HepG2 (cell line): ENCODE results near the gene MNT. TPM values are rescaled to one million over a fixed set of nuclear protein-coding genes. Genes with fewer than 3 reads are reported as not detected.
A peak's percentile ranks its signal among the peaks of the same experiment; 100 is the strongest.

ENCODE experiments used
- ATAC-seq: fragments of 200-7000 bp; cut with Tn5 transposase; 3 replicates; pipeline ENCODE4 v1.9.1; 2020; ENCODE audit warnings: mild to moderate bottlenecking, moderate library complexity
- BruUV-seq: library from RNA; stranded (reverse); fragments of 400-500 nt; replicated peaks from 2 replicates; lab custom pipeline; 2021; lab: Mats Ljungman, UMichigan
- CTCF ChIA-PET: fragments of 300-600 bp; formaldehyde crosslinking; extraction: SDS; loops from one replicate; lab custom pipeline; 2021; ENCODE audit warnings: low total read pairs, inconsistent platforms, low intra/inter-chr PET ratio; lab: Yijun Ruan, JAX
- POLR2A ChIA-PET: fragments of 350-600 bp; sonication (Branson Sonifier 250); formaldehyde crosslinking; loops from one replicate; lab custom pipeline; 2020; ENCODE audit warnings: antibody characterized with exemption, inconsistent platforms; lab: Yijun Ruan, JAX
- DNase-seq: peaks from one replicate; pipeline ENCODE4 v3.0.0-alpha.2; 2015; ENCODE audit warnings: low spot score
- FAIRE-seq: peaks from 3 replicates; lab custom pipeline; 2011; peaks lifted over from hg19 to GRCh38; lab: Jason Lieb, UNC
- H2AFZ ChIP-seq: one replicate; pipeline ENCODE4 v1.6.1; 2011; ENCODE audit warnings: low read length, inconsistent platforms
- H3K27ac ChIP-seq: fragments of 300-600 bp; 3 replicates; pipeline ENCODE4 v1.8.0; 2011; ENCODE audit warnings: mixed run types, mild to moderate bottlenecking, mixed read lengths, low read length, inconsistent platforms; ENCODE audit not compliant: insufficient read depth; ENCODE audit errors: extremely low read length
- H3K27me3 ChIP-seq, 2 experiments: fragments of 200-600 bp in 1 of 2; 2 replicates in 1 of 2; 3 replicates in 1 of 2; pipeline versions ENCODE4 v1.6.0 to v1.8.0; 2011; ENCODE audit warnings: low read length in 2 of 2, mild to moderate bottlenecking in 2 of 2, moderate library complexity in 2 of 2, inconsistent platforms in 1 of 2; ENCODE audit not compliant: insufficient read depth in 2 of 2, control insufficient read depth in 1 of 2
- H3K36me3 ChIP-seq, 2 experiments: fragments of 200-600 bp in 1 of 2; replicated peaks in 1 of 2; 2 replicates in 1 of 2; 3 replicates in 1 of 2; pipeline versions ENCODE4 v1.5.1 to v1.8.0; 2011; ENCODE audit warnings: low read length in 2 of 2, inconsistent platforms in 1 of 2; ENCODE audit not compliant: insufficient read depth in 2 of 2, control insufficient read depth in 1 of 2
- H3K4me1 ChIP-seq: 2 replicates; pipeline ENCODE4 v1.5.1; 2012; ENCODE audit warnings: low read length, inconsistent platforms; ENCODE audit not compliant: insufficient read depth
- H3K4me2 ChIP-seq: 2 replicates; pipeline ENCODE4 v1.6.0; 2011; ENCODE audit warnings: low read depth, low read length, inconsistent platforms
- H3K4me3 ChIP-seq, 3 experiments: fragments of 200-600 bp in 1 of 3; sonication (generic), shearing (Covaris generic) in 1 of 3; replicated peaks in 1 of 3; 2 replicates each; pipeline ENCODE4 v1.5.1; 2011 to 2016; ENCODE audit warnings: low read length in 3 of 3, inconsistent platforms in 2 of 3, low read depth in 2 of 3, mild to moderate bottlenecking in 2 of 3, control low read depth in 1 of 3, mixed read lengths in 1 of 3; ENCODE audit not compliant: insufficient read depth in 1 of 3
- H3K79me2 ChIP-seq: one replicate; pipeline ENCODE4 v1.6.1; 2011; ENCODE audit warnings: low read length, inconsistent platforms; ENCODE audit not compliant: insufficient read depth
- H3K9ac ChIP-seq: 2 replicates; pipeline ENCODE4 v1.6.0; 2011; ENCODE audit warnings: mild to moderate bottlenecking, low read depth, low read length, inconsistent platforms; ENCODE audit not compliant: insufficient read depth
- H3K9me3 ChIP-seq: 2 replicates; pipeline ENCODE4 v1.5.1; 2012; ENCODE audit warnings: mild to moderate bottlenecking, low read length
- H4K20me1 ChIP-seq: 2 replicates; pipeline ENCODE4 v1.6.0; 2011; ENCODE audit warnings: inconsistent platforms, mild to moderate bottlenecking, low read length, moderate library complexity; ENCODE audit not compliant: insufficient read depth
- AGO2 ChIP-seq: fragments of 200-400 bp; formaldehyde crosslinking; optimal IDR thresholded peaks from 2 replicates; pipeline ENCODE3; 2017; ENCODE audit warnings: mild to moderate bottlenecking, low read depth, low read length, moderate library complexity
- ATF7 ChIP-seq, 2 experiments: fragments of 450-650 bp in 1 of 2; sonication (generic) in 1 of 2; formaldehyde crosslinking in 1 of 2; IDR thresholded peaks; 2 replicates each; pipeline versions ENCODE4 v1.4.0 to v1.6.1; 2016 to 2020; ENCODE audit warnings: antibody characterized with exemption in 1 of 2, mild to moderate bottlenecking in 1 of 2, missing genetic modification reagents in 1 of 2
- HDAC6 ChIP-seq: fragments of 200-600 bp; sonication (generic); IDR thresholded peaks from 2 replicates; pipeline ENCODE4 v1.7.0; 2017; ENCODE audit warnings: mild to moderate bottlenecking, antibody characterized with exemption, low read length, low read depth
- HOXA5 ChIP-seq: sonication (generic); formaldehyde crosslinking; IDR thresholded peaks from 2 replicates; pipeline ENCODE4 v1.4.0; 2020; ENCODE audit warnings: missing genetic modification reagents
- RBM22 ChIP-seq: fragments of 200-400 bp; formaldehyde crosslinking; optimal IDR thresholded peaks from 2 replicates; pipeline ENCODE3; 2017; ENCODE audit warnings: mild to moderate bottlenecking, low read length, moderate library complexity
- ZBTB1 ChIP-seq: sonication (generic); formaldehyde crosslinking; IDR thresholded peaks from 2 replicates; pipeline ENCODE4 v1.4.0; 2020; ENCODE audit warnings: missing genetic modification reagents, borderline replicate concordance
- ZNF569 ChIP-seq: sonication (generic); formaldehyde crosslinking; IDR thresholded peaks from 2 replicates; pipeline ENCODE4 v1.5.0; 2020; ENCODE audit warnings: mild to moderate bottlenecking, missing genetic modification reagents, moderate library complexity, borderline replicate concordance
- ZNF768 ChIP-seq: sonication (generic); formaldehyde crosslinking; IDR thresholded peaks from 2 replicates; pipeline ENCODE4 v1.4.0; 2020; ENCODE audit warnings: missing genetic modification reagents
- ZSCAN22 ChIP-seq: sonication (generic); formaldehyde crosslinking; IDR thresholded peaks from 2 replicates; pipeline ENCODE4 v1.4.0; 2020; ENCODE audit warnings: mild to moderate bottlenecking, missing genetic modification reagents
- WGBS: methylation state at CpG from one replicate; pipeline ENCODE4 v1.1.6; 2017; ENCODE audit warnings: low lambda C conversion rate; 5-methylcytosine and 5-hydroxymethylcytosine counted together
- in situ Hi-C: cut with HindIII; loops from 2 replicates; pipeline ENCODE4 v1.10.0; 2017; ENCODE audit warnings: low pct_unique_long_range_greater_than_20kb; ENCODE audit not compliant: extremely low pct_ligation_motif_present
- intact Hi-C: fragments of 100-400 bp; cut with micrococcal nuclease; formaldehyde crosslinking; loops from one replicate; pipeline ENCODE4 v1.10.0; 2022; ENCODE audit not compliant: unreplicated experiment
- polyA plus RNA-seq, 8 experiments: library from polyadenylated mRNA; depleted of rRNA in 3 of 8; stranded (reverse) in 7 of 8; unstranded in 1 of 8; fragments of >200 nt; fragmentation: Illumina TruSeq in 4 of 8; extraction: Trizol in 4 of 8; gene quantifications; 2 replicates each; pipeline versions ENCODE4 v1.2.1 to v1.2.3, GENCODE V29; 2011 to 2016; ENCODE audit warnings: low read depth in 4 of 8, missing spikeins in 1 of 8, mixed read lengths in 1 of 8; ENCODE audit not compliant: insufficient read depth in 1 of 8
- total RNA-seq, 5 experiments: library from RNA; depleted of rRNA; stranded (reverse); fragments of >200 nt; fragmentation: Illumina TruSeq; extraction: Trizol; gene quantifications; 2 replicates each; pipeline ENCODE4 v1.2.3, GENCODE V29; 2016; ENCODE audit warnings: low read depth in 1 of 5
- TF ChIP-seq, protein P1 (sequence below): sonication (generic); formaldehyde crosslinking; IDR thresholded peaks from 2 replicates; pipeline ENCODE4 v1.5.0; 2020; ENCODE audit warnings: missing genetic modification reagents
- TF ChIP-seq, protein P2 (sequence below): IDR thresholded peaks from 2 replicates; pipeline ENCODE4 v1.6.1; 2012; ENCODE audit warnings: low read depth, low read length, improper control_type of control experiment

The MNT gene
- total and polyA plus RNA-seq, 2 of the 13 experiments (the other 11 are each of a cell fraction or from before 2014, with no cell fraction given), result 2.1 to 3.5 TPM

DNA sequence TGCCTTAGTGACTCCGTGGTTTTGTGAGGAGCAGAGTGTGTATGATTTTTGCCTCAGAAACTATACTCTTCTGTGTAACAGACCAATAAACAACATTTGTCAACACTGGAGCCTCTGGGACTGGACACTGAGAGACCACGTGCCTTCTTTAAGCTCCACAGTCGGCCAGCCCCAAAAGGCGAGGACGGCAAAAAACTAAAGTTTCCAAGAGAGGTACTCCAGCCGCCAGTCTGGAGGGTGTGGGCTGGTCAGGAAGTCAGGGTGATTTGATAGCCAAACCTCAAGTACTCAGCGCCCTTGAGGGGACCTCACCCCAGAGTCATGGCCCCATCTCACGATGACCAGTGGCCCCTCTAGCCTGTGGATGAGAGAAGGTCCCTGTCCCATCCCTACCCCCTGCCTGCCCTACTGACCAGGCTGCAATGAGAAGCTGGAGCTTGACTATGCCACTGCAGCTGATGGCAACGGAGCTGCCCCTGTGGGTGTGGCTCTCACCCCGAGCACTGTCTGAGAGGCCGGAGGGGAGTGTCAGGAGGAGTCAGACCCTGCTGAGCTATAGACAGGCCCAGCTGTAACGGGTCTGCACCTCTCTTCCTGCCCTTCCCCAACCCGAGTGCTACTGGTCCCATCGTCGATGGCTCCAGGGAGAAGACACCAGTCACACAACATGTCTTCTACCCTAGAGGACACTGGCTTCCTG, 19.8 kb downstream of the MNT start:
- BruUV-seq, result no TSS peak

GRCh38 chr17:2380226-2380922, 20.5 kb downstream of the MNT start:
- H3K27ac ChIP-seq, result no peak overlapping the region
- 0 out of 2 replicates have a peak, but pooled peaks cover 3% of the 10 kb centered on the region for H4K20me1 ChIP-seq
- WGBS, result 89% methylated on average over 10 of the region's 16 CpGs
- no peak overlapping the region for H2AFZ ChIP-seq
- no peaks in the 10 kb centered on the region for H3K79me2 ChIP-seq
- ATAC-seq, result no peak
- no peak for FAIRE-seq
- intact Hi-C loops (no loop called here), in situ Hi-C loops (no loop called here)
- H3K9me3 ChIP-seq, result no peaks in the 10 kb centered on the region
- ChIA-PET POLR2A (interaction anchor here (1.6 kb wide), 1 partner anchor 131 kb away, joined by 4 read pairs; the partner anchor contains the start of gene METTL16), CTCF (interaction anchor here (4.7 kb wide), 1 partner anchor 35 kb away, joined by 65 read pairs; no protein-coding TSS in a partner anchor)
- BruUV-seq, result TSS peak; percentile 55
- peaks cover 17% of the 10 kb centered on the region for H3K4me1 ChIP-seq
- no peak for DNase-seq
- H3K9ac ChIP-seq, result no peak overlapping the region
- H3K4me2 ChIP-seq, result no peak overlapping the region
- H3K4me3 ChIP-seq, result no peak overlapping the region
- peaks cover 3 to 7% of the 10 kb centered on the region in 2 experiments; a peak in 2 of 5 replicates for H3K36me3 ChIP-seq
- TF ChIP-seq ATF7 (IDR thresholded peaks at IDR 0.05) (no peak), ATF7 (CRISPR knock-in tag; IDR thresholded peaks at IDR 0.05) (no peak), AGO2 (peak; percentile 13), RBM22 (peak; percentile 65), ZSCAN22 (no peak), ZNF569 (CRISPR knock-in tag) (no peak), HDAC6 (no peak), HOXA5 (CRISPR knock-in tag) (no peak), ZBTB1 (CRISPR knock-in tag) (no peak)
- TF ChIP-seq, protein P1, sequence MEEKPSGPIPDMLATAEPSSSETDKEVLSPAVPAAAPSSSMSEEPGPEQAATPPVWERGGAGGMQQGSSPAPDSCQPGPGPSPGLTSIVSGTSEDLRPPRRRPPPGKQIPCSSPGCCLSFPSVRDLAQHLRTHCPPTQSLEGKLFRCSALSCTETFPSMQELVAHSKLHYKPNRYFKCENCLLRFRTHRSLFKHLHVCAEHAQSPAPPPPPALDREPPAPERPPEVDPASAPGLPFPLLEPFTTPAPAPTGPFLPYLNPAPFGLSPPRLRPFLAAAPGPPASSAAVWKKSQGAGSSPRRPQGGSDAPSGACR (CRISPR knock-in tag), result no peak
- TF ChIP-seq, protein P2, sequence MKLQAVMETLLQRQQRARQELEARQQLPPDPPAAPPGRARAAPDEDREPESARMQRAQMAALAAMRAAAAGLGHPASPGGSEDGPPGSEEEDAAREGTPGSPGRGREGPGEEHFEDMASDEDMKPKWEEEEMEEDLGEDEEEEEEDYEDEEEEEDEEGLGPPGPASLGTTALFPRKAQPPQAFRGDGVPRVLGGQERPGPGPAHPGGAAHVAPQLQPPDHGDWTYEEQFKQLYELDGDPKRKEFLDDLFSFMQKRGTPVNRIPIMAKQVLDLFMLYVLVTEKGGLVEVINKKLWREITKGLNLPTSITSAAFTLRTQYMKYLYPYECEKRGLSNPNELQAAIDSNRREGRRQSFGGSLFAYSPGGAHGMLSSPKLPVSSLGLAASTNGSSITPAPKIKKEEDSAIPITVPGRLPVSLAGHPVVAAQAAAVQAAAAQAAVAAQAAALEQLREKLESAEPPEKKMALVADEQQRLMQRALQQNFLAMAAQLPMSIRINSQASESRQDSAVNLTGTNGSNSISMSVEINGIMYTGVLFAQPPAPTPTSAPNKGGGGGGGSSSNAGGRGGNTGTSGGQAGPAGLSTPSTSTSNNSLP, result no peak
- H3K27me3 ChIP-seq, result no peaks in the 10 kb centered on the region

More for the DNA sequence above, 19.8 kb downstream of the MNT start:
- intact Hi-C loops (no loop called here), in situ Hi-C loops (no loop called here)
- ATAC-seq (no peak), DNase-seq (no peak), FAIRE-seq (no peak)
- 92% methylated on average over 11 of the region's 15 CpGs for WGBS
- Histone ChIP-seq H4K20me1 (0 out of 2 replicates have a peak, but pooled peaks cover 3% of the 10 kb centered on the region), H3K27ac (no peak overlapping the region), H3K4me3 (no peak overlapping the region), H3K36me3 (peaks cover 3 to 7% of the 10 kb centered on the region in 2 experiments; a peak in 2 of 5 replicates)
- POLR2A ChIA-PET, result interaction anchor here (1.0 to 1.6 kb wide), 2 partner anchors 11 to 130 kb away, joined by 3 to 4 read pairs; partner anchors contain the start of gene METTL16
- CTCF ChIA-PET, result interaction anchor here (4.7 kb wide), 1 partner anchor 34 kb away, joined by 65 read pairs; no protein-coding TSS in a partner anchor
- TF ChIP-seq AGO2 (peak; percentile 18), ZNF768 (CRISPR knock-in tag) (no peak)
- TF ChIP-seq, all 625 proteins: peak for 1
- no peak overlapping the region for H3K9ac ChIP-seq
- no peaks in the 10 kb centered on the region for H3K9me3 ChIP-seq
- H3K4me1 ChIP-seq, result peaks cover 24% of the 10 kb centered on the region
- no peak overlapping the region for H2AFZ ChIP-seq
- H3K27me3 ChIP-seq, result no peaks in the 10 kb centered on the region
- H3K4me2 ChIP-seq, result no peak overlapping the region
- H3K79me2 ChIP-seq, result no peaks in the 10 kb centered on the region
